H9 (cell line): ENCODE data around the gene SULT1A1. TPM values are rescaled to one million over a fixed set of nuclear protein-coding genes. Genes with fewer than 3 reads are reported as not detected.
A peak's percentile ranks its signal among the peaks of the same experiment; 100 is the strongest.
"Not testable (repeated sequence)": the region's sequence is repeated elsewhere in the genome, so short reads cannot be mapped to it uniquely, and the experiment has no call there.

Experiments
- DNase-seq: peaks from one replicate; pipeline ENCODE4 v3.0.0-alpha.2; 2017
- H2AFZ ChIP-seq: one replicate; pipeline ENCODE4 v1.6.1; 2013; ENCODE audit warnings: mild to moderate bottlenecking, low read length, control low read depth, moderate library complexity
- H2AK5ac ChIP-seq: 2 replicates; pipeline ENCODE4 v1.6.1; 2013; ENCODE audit warnings: low read length, control low read depth, mixed read lengths; ENCODE audit not compliant: insufficient read length
- H2BK120ac ChIP-seq: one replicate; pipeline ENCODE4 v1.6.1; 2013; ENCODE audit warnings: low read depth, mild to moderate bottlenecking, low read length, control low read depth, inconsistent platforms; ENCODE audit not compliant: poor library complexity, severe bottlenecking
- H2BK12ac ChIP-seq: 2 replicates; pipeline ENCODE4 v1.6.1; 2013; ENCODE audit warnings: low read length, control low read depth, mixed read lengths, low read depth; ENCODE audit not compliant: insufficient read length
- H2BK15ac ChIP-seq: 2 replicates; pipeline ENCODE4 v1.6.1; 2013; ENCODE audit warnings: low read depth, low read length, control low read depth
- H2BK20ac ChIP-seq: one replicate; pipeline ENCODE4 v1.6.1; 2013; ENCODE audit warnings: low read depth, mild to moderate bottlenecking, low read length, control low read depth, inconsistent platforms; ENCODE audit not compliant: poor library complexity, severe bottlenecking
- H2BK5ac ChIP-seq: 2 replicates; pipeline ENCODE4 v1.6.1; 2013; ENCODE audit warnings: low read length, control low read depth, mixed read lengths; ENCODE audit not compliant: insufficient read length
- H3K14ac ChIP-seq: 2 replicates; pipeline ENCODE4 v1.6.1; 2013; ENCODE audit warnings: low read length, control low read depth; ENCODE audit not compliant: insufficient read depth
- H3K18ac ChIP-seq: 2 replicates; pipeline ENCODE4 v1.6.1; 2013; ENCODE audit warnings: low read depth, mild to moderate bottlenecking, mixed read lengths, low read length, control low read depth; ENCODE audit not compliant: insufficient read length
- H3K23ac ChIP-seq: 2 replicates; pipeline ENCODE4 v1.6.1; 2013; ENCODE audit warnings: low read length, control low read depth, mixed read lengths, low read depth; ENCODE audit not compliant: insufficient read length
- H3K23me2 ChIP-seq: 2 replicates; pipeline ENCODE4 v1.6.1; 2013; ENCODE audit warnings: low read depth, mild to moderate bottlenecking, mixed read lengths, low read length, control low read depth; ENCODE audit not compliant: insufficient read length, poor library complexity, severe bottlenecking
- H3K27ac ChIP-seq: 2 replicates; pipeline ENCODE4 v1.5.1; 2013; ENCODE audit warnings: low read length, control low read depth, mixed read lengths, low read depth; ENCODE audit not compliant: insufficient read length
- H3K27me3 ChIP-seq: 2 replicates; pipeline ENCODE4 v1.6.1; 2013; ENCODE audit warnings: low read length, control low read depth, inconsistent platforms; ENCODE audit not compliant: insufficient read depth
- H3K4ac ChIP-seq: 2 replicates; pipeline ENCODE4 v1.6.1; 2013; ENCODE audit warnings: low read depth, mild to moderate bottlenecking, control low read depth, inconsistent platforms, low read length, moderate library complexity
- H3K4me1 ChIP-seq: 2 replicates; pipeline ENCODE4 v1.6.1; 2013; ENCODE audit warnings: low read length, control low read depth, inconsistent platforms; ENCODE audit not compliant: insufficient read depth
- H3K4me2 ChIP-seq: 2 replicates; pipeline ENCODE4 v1.6.1; 2013; ENCODE audit warnings: low read length, control low read depth, mixed read lengths; ENCODE audit not compliant: insufficient read length, insufficient read depth
- H3K56ac ChIP-seq: 2 replicates; pipeline ENCODE4 v1.6.1; 2013; ENCODE audit warnings: low read depth, mild to moderate bottlenecking, mixed read lengths, low read length, control low read depth; ENCODE audit not compliant: insufficient read length
- H3K79me1 ChIP-seq: 2 replicates; pipeline ENCODE4 v1.6.1; 2013; ENCODE audit warnings: low read depth, mild to moderate bottlenecking, moderate library complexity, low read length, control low read depth, inconsistent platforms; ENCODE audit not compliant: insufficient read depth, poor library complexity, severe bottlenecking
- H3K79me2 ChIP-seq: 2 replicates; pipeline ENCODE4 v1.6.1; 2013; ENCODE audit warnings: low read length, control low read depth, inconsistent platforms; ENCODE audit not compliant: insufficient read depth
- H3K9ac ChIP-seq: 2 replicates; pipeline ENCODE4 v1.6.1; 2013; ENCODE audit warnings: low read length, control low read depth, mixed read lengths; ENCODE audit not compliant: insufficient read length; ENCODE audit errors: extremely low read depth
- H3K9me3 ChIP-seq: one replicate; pipeline ENCODE4 v1.6.1; 2013; ENCODE audit warnings: low read depth, low read length, inconsistent platforms; ENCODE audit not compliant: control insufficient read depth
- H3T11ph ChIP-seq: one replicate; pipeline ENCODE4 v1.6.1; 2013; ENCODE audit warnings: mild to moderate bottlenecking, low read length, control low read depth, inconsistent platforms
- H4K20me1 ChIP-seq: one replicate; pipeline ENCODE4 v1.6.1; 2013; ENCODE audit not compliant: control insufficient read depth, insufficient read length, insufficient read depth
- H4K5ac ChIP-seq: 2 replicates; pipeline ENCODE4 v1.6.1; 2013; ENCODE audit warnings: low read depth, mild to moderate bottlenecking, mixed read lengths, low read length, control low read depth; ENCODE audit not compliant: insufficient read length
- H4K8ac ChIP-seq: replicated peaks from 2 replicates; pipeline ENCODE4 v1.6.1; 2013; ENCODE audit warnings: low read length, control low read depth, mixed read lengths, low read depth; ENCODE audit not compliant: insufficient read length
- H4K91ac ChIP-seq: 2 replicates; pipeline ENCODE4 v1.6.1; 2013; ENCODE audit warnings: low read depth, mild to moderate bottlenecking, moderate library complexity, mixed read lengths, low read length, control low read depth; ENCODE audit not compliant: insufficient read length
- H3K27ac Mint-ChIP-seq, 3 experiments: 2 replicates in 2 of 3; 3 replicates in 1 of 3; pipeline ENCODE4 v1.8.0; 2020 to 2021; ENCODE audit warnings: mixed read lengths in 3 of 3, mild to moderate bottlenecking in 1 of 3, moderate library complexity in 1 of 3
- H3K27me3 Mint-ChIP-seq: 2 replicates; pipeline ENCODE4 v1.8.0; 2021; ENCODE audit warnings: low read depth, mild to moderate bottlenecking, moderate library complexity, mixed read lengths
- H3K36me3 Mint-ChIP-seq, 3 experiments: 2 replicates in 2 of 3; 3 replicates in 1 of 3; pipeline ENCODE4 v1.8.0; 2020 to 2021; ENCODE audit warnings: low read depth in 3 of 3, mixed read lengths in 3 of 3; ENCODE audit not compliant: insufficient read depth in 1 of 3
- H3K4me1 Mint-ChIP-seq, 2 experiments: 2 replicates each; pipeline ENCODE4 v1.8.0; 2020; ENCODE audit warnings: mixed read lengths in 2 of 2
- H3K4me3 Mint-ChIP-seq, 2 experiments: 2 replicates in 1 of 2; 3 replicates in 1 of 2; pipeline ENCODE4 v1.8.0; 2020 to 2021; ENCODE audit warnings: mild to moderate bottlenecking in 2 of 2, mixed read lengths in 2 of 2, moderate library complexity in 1 of 2
- H3K9me3 Mint-ChIP-seq, 2 experiments: 2 replicates in 1 of 2; 3 replicates in 1 of 2; pipeline ENCODE4 v1.8.0; 2020; ENCODE audit warnings: mild to moderate bottlenecking in 2 of 2, mixed read lengths in 2 of 2, moderate library complexity in 1 of 2
- WGBS: extraction: QIAGEN DNeasy Blood & Tissue Kit; methylation state at CpG from one replicate; pipeline ENCODE4 v1.1.7; 2013; ENCODE audit warnings: missing lambda C conversion rate, low lambda C conversion rate, mixed read lengths; ENCODE audit not compliant: insufficient read length; ENCODE audit errors: extremely low coverage; 5-methylcytosine and 5-hydroxymethylcytosine counted together
- total RNA-seq: library from RNA; stranded (reverse); gene quantifications from 2 replicates; pipeline ENCODE4 v1.2.1, GENCODE V29; 2021
- TF ChIP-seq, protein P1 (sequence below): fragments of 200-600 bp; sonication (generic); conservative IDR thresholded peaks from 3 replicates; pipeline ENCODE4 v1.8.0; 2021; ENCODE audit warnings: antibody characterized with exemption, mild to moderate bottlenecking

The SULT1A1 gene
- total RNA-seq, 1 experiment from 2014 or later, result 4.8 TPM

GRCh38 chr16:28596115-28596630 is 13.7 kb downstream of the SULT1A1 start:
- H4K5ac ChIP-seq, result no peak overlapping the region
- no peak overlapping the region for H2BK5ac ChIP-seq
- H4K20me1 ChIP-seq, result no peaks in the 10 kb centered on the region
- no peak overlapping the region for H2BK120ac ChIP-seq
- H3K56ac ChIP-seq, result no peak overlapping the region
- no peaks in the 10 kb centered on the region for H3K79me2 ChIP-seq
- H2BK15ac ChIP-seq, result no peak overlapping the region
- no peak overlapping the region for H2AFZ ChIP-seq
- H3K4me1 Mint-ChIP-seq, result peaks cover 20 to 23% of the 10 kb centered on the region in 2 experiments
- no peak overlapping the region; a peak in 1 of 5 replicates for H3K4me3 Mint-ChIP-seq
- H2BK20ac ChIP-seq, result no peak overlapping the region
- no peak overlapping the region for H3K23ac ChIP-seq
- H3K14ac ChIP-seq, result no peak overlapping the region; the same call in 1 of the 2 replicates
- no peak overlapping the region for H3K18ac ChIP-seq
- H4K91ac ChIP-seq, result no peak overlapping the region
- H3K9me3 Mint-ChIP-seq, result no peaks in the 10 kb centered on the region
- no peak overlapping the region for H3T11ph ChIP-seq
- H3K27ac Mint-ChIP-seq, result peak overlapping the region in 2 of 3 experiments; percentile 27 to 79; a peak in 4 of 7 replicates
- H2BK12ac ChIP-seq, result no peak overlapping the region
- no peaks in the 10 kb centered on the region for H3K27me3 ChIP-seq
- no peak overlapping the region for H3K4ac ChIP-seq
- no peak overlapping the region for H2AK5ac ChIP-seq
- H3K4me2 ChIP-seq, result no peak overlapping the region
- no peaks in the 10 kb centered on the region; the same call in 1 of the 2 replicates for H3K4me1 ChIP-seq
- no CpG with 5 or more reads among the region's 8 CpGs for WGBS
- H3K23me2 ChIP-seq, result no peaks in the 10 kb centered on the region
- no peak overlapping the region for H3K9ac ChIP-seq
- DNase-seq, result peak; percentile 20
- TF ChIP-seq, protein P1, sequence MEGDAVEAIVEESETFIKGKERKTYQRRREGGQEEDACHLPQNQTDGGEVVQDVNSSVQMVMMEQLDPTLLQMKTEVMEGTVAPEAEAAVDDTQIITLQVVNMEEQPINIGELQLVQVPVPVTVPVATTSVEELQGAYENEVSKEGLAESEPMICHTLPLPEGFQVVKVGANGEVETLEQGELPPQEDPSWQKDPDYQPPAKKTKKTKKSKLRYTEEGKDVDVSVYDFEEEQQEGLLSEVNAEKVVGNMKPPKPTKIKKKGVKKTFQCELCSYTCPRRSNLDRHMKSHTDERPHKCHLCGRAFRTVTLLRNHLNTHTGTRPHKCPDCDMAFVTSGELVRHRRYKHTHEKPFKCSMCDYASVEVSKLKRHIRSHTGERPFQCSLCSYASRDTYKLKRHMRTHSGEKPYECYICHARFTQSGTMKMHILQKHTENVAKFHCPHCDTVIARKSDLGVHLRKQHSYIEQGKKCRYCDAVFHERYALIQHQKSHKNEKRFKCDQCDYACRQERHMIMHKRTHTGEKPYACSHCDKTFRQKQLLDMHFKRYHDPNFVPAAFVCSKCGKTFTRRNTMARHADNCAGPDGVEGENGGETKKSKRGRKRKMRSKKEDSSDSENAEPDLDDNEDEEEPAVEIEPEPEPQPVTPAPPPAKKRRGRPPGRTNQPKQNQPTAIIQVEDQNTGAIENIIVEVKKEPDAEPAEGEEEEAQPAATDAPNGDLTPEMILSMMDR, result no peak
- H4K8ac ChIP-seq, result no peak overlapping the region
- H3K79me1 ChIP-seq, result no peaks in the 10 kb centered on the region
- peaks cover 5 to 12% (median 7%) of the 10 kb centered on the region in 3 experiments; a peak in 6 of 7 replicates for H3K36me3 Mint-ChIP-seq
- no peaks in the 10 kb centered on the region for H3K27me3 Mint-ChIP-seq
- H3K27ac ChIP-seq, result no peak overlapping the region
- H3K9me3 ChIP-seq, result no peaks in the 10 kb centered on the region

- not testable (repeated sequence) for H3K23me2 ChIP-seq, H4K91ac ChIP-seq, H3K23ac ChIP-seq, H2BK120ac ChIP-seq, H3K56ac ChIP-seq, H2AK5ac ChIP-seq, H3K27ac ChIP-seq, H4K8ac ChIP-seq, H2BK12ac ChIP-seq, H3K9ac ChIP-seq, H3K27me3 Mint-ChIP-seq, H2BK20ac ChIP-seq, H2BK15ac ChIP-seq, H3K14ac ChIP-seq, H2AFZ ChIP-seq, H3K4me2 ChIP-seq, H3K4me1 ChIP-seq, H3K18ac ChIP-seq, H3K9me3 Mint-ChIP-seq, H3K79me1 ChIP-seq, H3K79me2 ChIP-seq, H4K20me1 ChIP-seq, H3K4me3 Mint-ChIP-seq, H3K4ac ChIP-seq, H4K5ac ChIP-seq, H3K27me3 ChIP-seq, H2BK5ac ChIP-seq, H3K9me3 ChIP-seq, H3T11ph ChIP-seq
- WGBS, result no CpG with 5 or more reads among the region's 6 CpGs
- peak; percentile 14 for DNase-seq
- Mint-ChIP-seq H3K4me1 (peaks cover 20 to 23% of the 10 kb centered on the region in 2 experiments), H3K36me3 (peaks cover 7 to 19% (median 11%) of the 10 kb centered on the region in 3 experiments), H3K27ac (peak overlapping the region in 1 of 3 experiments; percentile 48; a peak in 2 of 7 replicates)
Measured at GRCh38 chr16:28595451-28595850, 14.4 kb downstream of the SULT1A1 start.
